Brain microvascular endothelial cell (primary cell): ENCODE measurements around the gene STK26.
"Not testable (repeated sequence)": the region's sequence is repeated elsewhere in the genome, so short reads cannot be mapped to it uniquely, and the experiment has no call there.

Experiments used
- DNase-seq: peaks from one replicate; pipeline ENCODE4 v3.0.0-alpha.2; 2020
- H3K27ac ChIP-seq: fragments of 250-450 bp; sonication (Bioruptor Pico); 2 replicates; pipeline ENCODE4 v1.5.1; 2020; ENCODE audit warnings: mild to moderate bottlenecking, moderate library complexity
- H3K27me3 ChIP-seq: fragments of 250-450 bp; sonication (Bioruptor Pico); replicated peaks from 2 replicates; pipeline ENCODE4 v1.5.1; 2020; ENCODE audit warnings: mild to moderate bottlenecking
- H3K36me3 ChIP-seq: fragments of 250-450 bp; sonication (Bioruptor Pico); replicated peaks from 2 replicates; pipeline ENCODE4 v1.5.1; 2020; ENCODE audit warnings: mild to moderate bottlenecking
- H3K4me3 ChIP-seq: 2 replicates; pipeline ENCODE4 v1.5.1; 2011; ENCODE audit warnings: low read depth, mild to moderate bottlenecking, control low read depth, low read length, moderate library complexity
- CTCF ChIP-seq: IDR thresholded peaks from 2 replicates; pipeline ENCODE4 v1.5.1; 2011; ENCODE audit warnings: low read depth, mild to moderate bottlenecking, moderate library complexity, low read length, control low read depth, inconsistent platforms; ENCODE audit errors: missing control alignments
- in situ Hi-C: cut with HindIII; loops from 2 replicates; pipeline ENCODE4 v1.10.0; 2017; ENCODE audit warnings: low sequenced_read_pairs, low pct_ligation_motif_present

The STK26 gene

GRCh38 chrX:131987252-131987651, 35.9 kb upstream of the STK26 start:
- TF ChIP-seq CTCF, result no peak
- in situ Hi-C loops, result no loop called here
- H3K4me3 ChIP-seq, result no peak overlapping the region
- H3K27ac ChIP-seq, result no peak overlapping the region
- no peaks in the 10 kb centered on the region for H3K27me3 ChIP-seq
- H3K36me3 ChIP-seq, result no peaks in the 10 kb centered on the region
- DNase-seq, result no peak

- no peaks in the 10 kb centered on the region for H3K27me3 ChIP-seq
- no peak for DNase-seq
- TF ChIP-seq CTCF, result no peak
- no peaks in the 10 kb centered on the region for H3K36me3 ChIP-seq
- no peak overlapping the region for H3K4me3 ChIP-seq
- H3K27ac ChIP-seq, result no peak overlapping the region
- in situ Hi-C loops, result no loop called here
Measured at GRCh38 chrX:131988236-131988635, 34.9 kb upstream of the STK26 start.

GRCh38 chrX:132001127-132001526, 22.0 kb upstream of the STK26 start:
- no peak for TF ChIP-seq CTCF
- H3K36me3 ChIP-seq, result no peaks in the 10 kb centered on the region
- in situ Hi-C loops, result no loop called here
- no peak for DNase-seq
- H3K27me3 ChIP-seq, result no peaks in the 10 kb centered on the region
- H3K27ac ChIP-seq, result no peak overlapping the region
- H3K4me3 ChIP-seq, result no peak overlapping the region

GRCh38 chrX:132004728-132005127, 18.4 kb upstream of the STK26 start:
- DNase-seq, result no peak
- no peaks in the 10 kb centered on the region for H3K36me3 ChIP-seq
- in situ Hi-C loops, result no loop called here
- no peak overlapping the region for H3K4me3 ChIP-seq
- H3K27me3 ChIP-seq, result no peaks in the 10 kb centered on the region
- no peak for TF ChIP-seq CTCF
- H3K27ac ChIP-seq, result no peak overlapping the region

GRCh38 chrX:132009350-132009749, 13.8 kb upstream of the STK26 start:
- no peak for TF ChIP-seq CTCF
- in situ Hi-C loops, result no loop called here
- Histone ChIP-seq H3K27ac (no peak overlapping the region), H3K27me3 (no peaks in the 10 kb centered on the region), H3K36me3 (no peaks in the 10 kb centered on the region), H3K4me3 (no peak overlapping the region)
- no peak for DNase-seq

- in situ Hi-C loops, H3K4me3 ChIP-seq, H3K27ac ChIP-seq, DNase-seq, H3K27me3 ChIP-seq, H3K36me3 ChIP-seq: not testable (repeated sequence)
Measured at GRCh38 chrX:132010213-132010612, 12.9 kb upstream of the STK26 start.
